Activated CD4-positive, alpha-beta T cell treated with anti-CD3 and anti-CD28 coated beads, Interleukin-2, amount 50 U/mL, for 16 hours (primary cell): Measurements from ENCODE around the gene EPHB4.
"Not testable (repeated sequence)": the region's sequence is repeated elsewhere in the genome, so short reads cannot be mapped to it uniquely, and the experiment has no call there.

Experiments used
- DNase-seq: peaks from one replicate; pipeline ENCODE4 v3.0.0-alpha.2; 2020

EPHB4 gene

GRCh38 chr7:100819586-100819985 lies 7.7 kb downstream of the EPHB4 start:
- no peak for DNase-seq

GRCh38 chr7:100818825-100819224 lies 8.5 kb downstream of the EPHB4 start:
- DNase-seq: no peak

- DNase-seq: no peak
Measured at GRCh38 chr7:100818366-100818765, 9.0 kb downstream of the EPHB4 start.

GRCh38 chr7:100817097-100817496 lies 10.2 kb downstream of the EPHB4 start:
- DNase-seq: no peak

GRCh38 chr7:100816515-100816914 lies 10.8 kb downstream of the EPHB4 start:
- not testable (repeated sequence) for DNase-seq

- no peak for DNase-seq
Measured at GRCh38 chr7:100812729-100813128, 14.6 kb downstream of the EPHB4 start.

GRCh38 chr7:100811480-100811879 lies 15.8 kb downstream of the EPHB4 start:
- DNase-seq: no peak

- DNase-seq: no peak
Measured at GRCh38 chr7:100808354-100808875, 18.9 kb downstream of the EPHB4 start.

GRCh38 chr7:100806883-100807282 lies 20.4 kb downstream of the EPHB4 start:
- not testable (repeated sequence) for DNase-seq

GRCh38 chr7:100806276-100806675 lies 21.0 kb downstream of the EPHB4 start:
- DNase-seq: no peak

GRCh38 chr7:100804681-100805431 lies 22.5 kb downstream of the EPHB4 start:
- no peak for DNase-seq

GRCh38 chr7:100803398-100804161 lies 23.7 kb downstream of the EPHB4 start:
- DNase-seq: peak; percentile 74

- no peak for DNase-seq
Measured at GRCh38 chr7:100802951-100803350, 24.4 kb downstream of the EPHB4 start.

GRCh38 chr7:100801833-100802568 lies 25.3 kb downstream of the EPHB4 start:
- DNase-seq: no peak

- peak; percentile 60 for DNase-seq
Measured at GRCh38 chr7:100799037-100799896, 28.1 kb downstream of the EPHB4 start.

GRCh38 chr7:100794741-100795140 lies 32.6 kb downstream of the EPHB4 start:
- DNase-seq: no peak

GRCh38 chr7:100793806-100794660 lies 33.3 kb downstream of the EPHB4 start:
- no peak for DNase-seq

GRCh38 chr7:100791881-100792666 lies 35.2 kb downstream of the EPHB4 start:
- no peak for DNase-seq

- DNase-seq: no peak
Measured at GRCh38 chr7:100789055-100789454, 38.3 kb downstream of the EPHB4 start.

GRCh38 chr7:100786323-100786722 lies 41.0 kb downstream of the EPHB4 start:
- no peak for DNase-seq
